ENCODE data around the gene TAF4.

TAF4 gene

GRCh38 chr20:61960836-61961235 is 104.8 kb downstream of the TAF4 start:
- H4K20me1 ChIP-seq (ENCODE audit: low read depth, low read length), result no peaks in the 10 kb centered on the region
- no peak overlapping the region for H3K4me3 ChIP-seq (ENCODE audit: insufficient read depth, low read length, poor library complexity, severe bottlenecking)
- H3K9ac ChIP-seq (ENCODE audit: low read length), result no peak overlapping the region
- TF ChIP-seq CTCF (IDR thresholded peaks at IDR 0.05; ENCODE audit: insufficient read depth, low read length, poor library complexity, severe bottlenecking), result no peak
- TF ChIP-seq EZH2phosphoT487 (conservative IDR thresholded peaks at IDR 0.05; ENCODE audit: low read length), result no peak
- H3F3A ChIP-seq (ENCODE audit: insufficient read depth), result no peaks in the 10 kb centered on the region
- no peak overlapping the region for H2AFZ ChIP-seq (ENCODE audit: low read depth, low read length, severe bottlenecking)
- H3K79me2 ChIP-seq (ENCODE audit: insufficient read depth, low read length), result no peaks in the 10 kb centered on the region
- H3K27me3 ChIP-seq (ENCODE audit: low read length), result no peaks in the 10 kb centered on the region
- no peaks in the 10 kb centered on the region for H3K36me3 ChIP-seq (ENCODE audit: low read length)
- H3K27ac ChIP-seq (ENCODE audit: low read depth, low read length), result no peak overlapping the region
- no peaks in the 10 kb centered on the region for H3K9me2 ChIP-seq (replicated peaks; ENCODE audit: insufficient read depth, low read length)
- no peak overlapping the region for H3K4me2 ChIP-seq (ENCODE audit: low read depth, low read length, poor library complexity, severe bottlenecking)
- no peaks in the 10 kb centered on the region for H3K9me3 ChIP-seq (ENCODE audit: insufficient read depth, low read length)

GRCh38 chr20:61958773-61959700 is 106.6 kb downstream of the TAF4 start:
- Histone ChIP-seq H3K4me3 (ENCODE audit: insufficient read depth, low read length, poor library complexity, severe bottlenecking) (no peak overlapping the region), H3K79me2 (ENCODE audit: insufficient read depth, low read length) (no peaks in the 10 kb centered on the region), H3K27me3 (ENCODE audit: low read length) (no peaks in the 10 kb centered on the region), H3F3A (ENCODE audit: insufficient read depth) (no peaks in the 10 kb centered on the region), H3K9me2 (replicated peaks; ENCODE audit: insufficient read depth, low read length) (no peaks in the 10 kb centered on the region), H3K9ac (ENCODE audit: low read length) (no peak overlapping the region), H3K4me2 (ENCODE audit: low read depth, low read length, poor library complexity, severe bottlenecking) (no peak overlapping the region), H3K27ac (ENCODE audit: low read depth, low read length) (no peak overlapping the region), H4K20me1 (ENCODE audit: low read depth, low read length) (no peaks in the 10 kb centered on the region), H3K9me3 (ENCODE audit: insufficient read depth, low read length) (no peaks in the 10 kb centered on the region), H2AFZ (ENCODE audit: low read depth, low read length, severe bottlenecking) (no peak overlapping the region), H3K36me3 (ENCODE audit: low read length) (no peaks in the 10 kb centered on the region)
- TF ChIP-seq EZH2phosphoT487 (conservative IDR thresholded peaks at IDR 0.05; ENCODE audit: low read length) (no peak), CTCF (IDR thresholded peaks at IDR 0.05; ENCODE audit: insufficient read depth, low read length, poor library complexity, severe bottlenecking) (no peak)

- H2AFZ ChIP-seq (ENCODE audit: low read depth, low read length, severe bottlenecking), result no peak overlapping the region
These were observed 107.5 kb downstream of the TAF4 start for GRCh38 chr20:61957961-61958715.

More at GRCh38 chr20:61957961-61958715, 107.5 kb downstream of the TAF4 start:
- Histone ChIP-seq H3K9me2 (replicated peaks; ENCODE audit: insufficient read depth, low read length) (no peaks in the 10 kb centered on the region), H3K4me3 (ENCODE audit: insufficient read depth, low read length, poor library complexity, severe bottlenecking) (no peak overlapping the region), H3F3A (ENCODE audit: insufficient read depth) (no peaks in the 10 kb centered on the region), H3K36me3 (ENCODE audit: low read length) (no peaks in the 10 kb centered on the region), H3K79me2 (ENCODE audit: insufficient read depth, low read length) (no peaks in the 10 kb centered on the region), H4K20me1 (ENCODE audit: low read depth, low read length) (no peaks in the 10 kb centered on the region), H3K9ac (ENCODE audit: low read length) (no peak overlapping the region), H3K27me3 (ENCODE audit: low read length) (no peaks in the 10 kb centered on the region), H3K9me3 (ENCODE audit: insufficient read depth, low read length) (no peaks in the 10 kb centered on the region), H3K27ac (ENCODE audit: low read depth, low read length) (no peak overlapping the region), H3K4me2 (ENCODE audit: low read depth, low read length, poor library complexity, severe bottlenecking) (no peak overlapping the region)
- TF ChIP-seq CTCF (IDR thresholded peaks at IDR 0.05; ENCODE audit: insufficient read depth, low read length, poor library complexity, severe bottlenecking), result no peak
